Globus pallidus (tissue), 1 donor: Measurements from ENCODE around the gene MSMP.

Experiments
- DNase-seq: peaks from one replicate; pipeline ENCODE4 v3.0.0-alpha.2; 2015; ENCODE audit warnings: low spot score

MSMP gene

GRCh38 chr9:35719546-35719945, 34.5 kb downstream of the MSMP start:
- no peak for DNase-seq

GRCh38 chr9:35718721-35719511, 35.2 kb downstream of the MSMP start:
- no peak for DNase-seq

DNA sequence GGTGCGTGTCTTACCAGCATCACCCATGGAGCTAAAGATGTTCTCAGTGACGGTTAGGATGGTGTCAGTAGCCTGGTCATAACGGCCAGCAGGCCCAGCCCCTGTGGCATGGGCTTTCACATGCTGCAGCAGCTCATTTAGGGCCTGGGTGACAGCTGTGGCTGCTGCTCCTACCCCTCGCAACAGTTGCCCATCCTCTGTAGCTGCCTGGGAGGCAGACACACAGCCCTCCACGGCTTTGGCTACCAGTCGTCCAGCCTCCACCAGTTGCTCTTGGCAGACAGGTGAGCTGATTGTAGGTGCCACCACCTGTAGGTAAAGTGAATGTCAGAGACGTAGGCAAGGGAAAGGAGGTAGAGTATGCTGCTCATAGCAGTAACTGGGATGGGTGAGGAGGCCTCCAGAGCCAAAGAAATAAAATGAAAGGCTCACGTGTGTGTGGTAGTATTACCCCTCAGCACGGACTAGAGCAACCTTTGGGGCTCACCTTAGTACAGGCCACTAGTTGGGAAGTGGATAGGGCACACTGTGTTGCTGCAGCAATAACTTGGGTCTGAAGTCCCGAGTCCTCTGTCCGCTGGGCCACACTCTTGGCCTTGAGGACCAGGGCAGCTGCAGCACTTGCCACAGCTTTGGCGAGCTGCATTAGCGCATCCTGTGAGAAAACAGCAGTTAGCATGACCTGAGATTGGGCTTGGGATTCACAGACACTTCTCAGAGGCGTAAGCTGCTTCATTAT, 36.8 kb downstream of the MSMP start:
- DNase-seq, result no peak

GRCh38 chr9:35716230-35716629, 37.8 kb downstream of the MSMP start:
- no peak for DNase-seq

DNA sequence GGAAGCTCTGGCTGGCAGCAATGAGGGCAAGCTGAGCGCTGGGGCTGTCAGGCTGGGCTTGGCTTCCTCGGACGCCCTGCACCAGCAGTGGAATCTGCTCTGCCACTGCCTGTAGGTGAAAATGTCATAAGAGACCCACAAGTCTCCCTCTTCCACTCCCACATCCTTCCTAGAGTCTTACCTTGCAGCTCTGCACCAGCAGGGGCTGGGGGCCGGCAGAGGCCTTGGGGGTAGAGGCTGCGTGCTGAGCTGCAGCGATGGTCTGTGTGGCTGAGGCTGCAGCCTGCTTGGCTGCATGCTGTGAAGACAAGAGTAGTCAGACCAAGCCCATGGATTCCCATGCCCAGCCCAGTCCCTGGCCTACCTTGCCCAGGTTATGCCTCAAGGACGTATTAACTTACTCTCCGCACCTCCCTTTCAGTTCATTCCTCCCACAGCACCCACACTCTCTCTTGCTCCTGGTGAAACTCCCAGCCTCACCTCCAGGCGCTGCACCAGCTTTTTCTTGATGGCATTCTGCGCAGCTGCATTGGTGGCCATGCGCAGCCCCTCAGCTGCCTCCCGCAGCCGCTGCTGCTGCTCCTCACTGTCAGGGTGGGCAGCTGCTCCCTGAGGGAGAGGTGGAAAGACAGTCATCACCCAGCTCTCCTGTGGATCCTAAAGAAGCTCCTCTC, 39.4 kb downstream of the MSMP start:
- no peak for DNase-seq

GRCh38 chr9:35714123-35714522, 40.0 kb downstream of the MSMP start:
- no peak for DNase-seq

DNA sequence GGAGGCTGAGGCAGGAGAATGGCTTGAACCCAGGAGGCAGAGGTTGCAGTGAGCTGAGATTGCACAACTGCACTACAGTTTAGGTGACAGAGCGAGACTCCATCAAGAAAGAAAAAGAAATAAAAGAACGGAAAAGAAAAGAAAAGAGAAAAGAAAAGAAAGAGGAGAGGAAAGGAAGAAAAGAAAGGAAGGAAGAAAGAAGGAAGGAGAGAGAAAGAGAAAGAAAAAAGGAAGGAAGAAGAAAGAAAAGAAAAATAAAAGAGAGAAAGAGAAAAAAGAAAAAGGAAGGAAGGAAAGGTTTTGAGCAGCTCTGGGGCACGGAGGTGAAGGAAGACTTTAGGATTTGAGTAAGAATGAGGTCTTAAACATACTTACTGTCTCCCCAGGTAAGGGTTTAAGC, 40.5 kb downstream of the MSMP start:
- no peak for DNase-seq

- DNase-seq, result no peak
These were observed 41.2 kb downstream of the MSMP start for GRCh38 chr9:35712762-35713400.

- DNase-seq, result no peak
These were observed 42.3 kb downstream of the MSMP start for GRCh38 chr9:35711501-35712428.

- no peak for DNase-seq
These were observed 43.1 kb downstream of the MSMP start for GRCh38 chr9:35710818-35711500.

- DNase-seq, result no peak
These were observed 45.9 kb downstream of the MSMP start for GRCh38 chr9:35708146-35708545.

- DNase-seq, result no peak
These were observed 47.1 kb downstream of the MSMP start for GRCh38 chr9:35706951-35707350.

DNA sequence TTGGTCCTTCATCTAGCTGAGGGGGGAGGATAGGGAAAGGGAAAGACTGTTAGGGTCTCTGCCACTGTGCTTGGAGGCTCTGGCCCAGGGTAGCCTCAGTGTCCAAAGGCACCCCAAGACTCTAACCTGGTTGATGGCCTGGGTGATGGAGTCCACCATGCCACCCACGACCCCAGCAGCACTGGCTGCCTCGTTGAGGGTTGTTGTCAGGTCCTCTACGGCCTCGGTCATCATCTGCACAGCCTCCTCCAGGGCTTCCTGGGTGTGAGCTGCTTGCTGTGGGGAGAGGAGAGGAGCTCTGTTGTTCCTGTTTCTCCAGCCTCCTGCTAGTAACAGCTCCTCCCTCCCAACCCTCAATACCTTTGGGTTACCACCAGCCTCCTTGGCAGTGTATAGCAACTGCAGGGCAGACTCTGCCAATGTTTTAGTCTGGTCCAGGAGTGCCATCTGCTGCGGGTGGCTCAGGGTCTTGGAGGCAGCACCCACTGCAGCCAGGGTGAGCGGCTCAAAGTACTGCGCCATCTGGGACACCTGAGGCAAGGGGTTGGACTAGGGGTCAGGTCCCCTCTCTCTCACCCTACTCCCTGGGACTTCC, 48.1 kb downstream of the MSMP start:
- DNase-seq, result no peak

- no peak for DNase-seq
These were observed 48.7 kb downstream of the MSMP start for GRCh38 chr9:35705372-35705771.

DNA sequence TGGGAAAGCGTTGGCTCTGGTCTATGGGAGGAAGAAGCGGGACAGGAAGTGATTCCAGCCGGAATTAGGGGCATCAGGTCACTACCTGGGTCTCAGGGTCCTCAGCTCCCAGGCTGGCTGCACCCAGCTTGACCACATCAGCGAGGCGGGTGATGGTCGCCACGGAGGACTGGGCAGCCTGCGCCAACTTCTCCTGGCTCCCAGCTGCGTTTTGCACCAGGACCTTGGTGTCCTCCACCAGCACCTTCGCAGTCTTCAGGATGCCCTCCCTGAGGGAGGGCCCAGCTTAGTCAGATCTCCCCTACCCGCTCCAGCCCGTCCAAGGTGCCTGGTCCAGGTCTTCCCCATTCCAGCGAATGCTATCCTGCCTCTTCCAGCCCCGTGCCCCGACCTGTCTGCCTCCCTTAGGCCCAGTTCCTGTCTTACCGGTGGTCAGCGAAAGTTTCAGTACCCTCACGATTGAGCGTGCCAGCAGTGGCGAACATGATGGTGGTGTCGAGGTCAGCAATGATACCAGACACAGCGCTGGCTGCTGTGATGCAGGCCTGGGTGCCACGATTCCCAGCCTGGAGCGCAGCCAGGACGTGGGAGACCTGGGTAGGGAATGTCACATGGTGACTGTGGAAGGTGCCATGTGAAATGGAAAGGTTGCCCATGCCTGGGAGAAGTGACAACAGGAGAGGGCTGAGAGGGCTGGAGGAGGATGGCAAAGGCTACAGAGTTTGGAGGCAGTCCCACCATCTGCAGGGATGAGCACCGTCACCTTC, 50.0 kb downstream of the MSMP start:
- no peak for DNase-seq
